ELR (cell line): ENCODE data around the gene THAP4.
A peak's percentile ranks its signal among the peaks of the same experiment; 100 is the strongest.

Experiments
- DNase-seq: peaks from one replicate; pipeline ENCODE4 v3.0.0-alpha.2; 2015; ENCODE audit warnings: low read depth

Gene THAP4

GRCh38 chr2:241546771-241547498 is 90.0 kb downstream of the THAP4 start:
- DNase-seq: peak; percentile 95

GRCh38 chr2:241545523-241546473 is 91.2 kb downstream of the THAP4 start:
- DNase-seq: no peak

GRCh38 chr2:241545106-241545505 is 91.9 kb downstream of the THAP4 start:
- peak; percentile 85 for DNase-seq

- no peak for DNase-seq
These were observed 94.7 kb downstream of the THAP4 start for GRCh38 chr2:241542278-241542605.

- no peak for DNase-seq
These were observed 95.2 kb downstream of the THAP4 start for GRCh38 chr2:241541564-241542277.

GRCh38 chr2:241540771-241541561 is 96.0 kb downstream of the THAP4 start:
- peak; percentile 73 for DNase-seq

- DNase-seq: peak; percentile 30
These were observed 96.6 kb downstream of the THAP4 start for GRCh38 chr2:241540401-241540770.

- DNase-seq: no peak
These were observed 97.2 kb downstream of the THAP4 start for GRCh38 chr2:241539616-241540374.

- no peak for DNase-seq
These were observed 97.9 kb downstream of the THAP4 start for GRCh38 chr2:241538838-241539615.

GRCh38 chr2:241535871-241536655 is 100.9 kb downstream of the THAP4 start:
- DNase-seq: no peak

GRCh38 chr2:241534701-241535375 is 102.1 kb downstream of the THAP4 start:
- no peak for DNase-seq
